Breast epithelium (tissue), 4 donors: Measurements from ENCODE around the gene PPP2R3C. TPM values are rescaled to one million over a fixed set of nuclear protein-coding genes. Genes with fewer than 3 reads are reported as not detected.

Source experiments
- DNase-seq, 2 donors: peaks; one replicate each; pipeline ENCODE4 v3.0.0-alpha.2; 2019; ENCODE audit warnings: low spot score in 2 of 2
- H3K27ac ChIP-seq, 2 donors: fragments of 200-600 bp; sonication (generic) in 1 of 2; one replicate each; pipeline ENCODE4 v1.5.1; 2016 to 2019; ENCODE audit warnings: mild to moderate bottlenecking in 1 of 2
- H3K27me3 ChIP-seq, 2 donors: fragments of 200-600 bp; sonication (generic) in 1 of 2; one replicate each; pipeline versions ENCODE4 v1.5.1 to v1.6.0; 2017 to 2019; ENCODE audit warnings: control low read depth in 1 of 2, mild to moderate bottlenecking in 1 of 2
- H3K36me3 ChIP-seq: fragments of 200-600 bp; one replicate; pipeline ENCODE4 v1.5.1; 2019
- H3K4me1 ChIP-seq, 2 donors: fragments of 200-600 bp; sonication (generic); one replicate each; pipeline ENCODE4 v1.5.1; 2016 to 2019; ENCODE audit warnings: control low read depth in 1 of 2
- H3K4me3 ChIP-seq, 3 donors: fragments of 200-600 bp; sonication (generic); 1 replicate in 2 of 3; 2 replicates in 1 of 3; pipeline ENCODE4 v1.5.1; 2016 to 2019; ENCODE audit warnings: mild to moderate bottlenecking in 3 of 3, moderate library complexity in 2 of 3
- H3K9me3 ChIP-seq, 2 donors: fragments of 200-600 bp; sonication (generic) in 1 of 2; one replicate each; pipeline ENCODE4 v1.5.1; 2016 to 2019; ENCODE audit warnings: control low read depth in 1 of 2
- POLR2A ChIP-seq: fragments of 450-650 bp; IDR thresholded peaks from one replicate; pipeline ENCODE4 v1.6.1; 2016; ENCODE audit warnings: antibody characterized with exemption, mild to moderate bottlenecking, moderate library complexity
- POLR2AphosphoS5 ChIP-seq, 3 donors: sonication (generic); formaldehyde crosslinking; IDR thresholded peaks; one replicate each; pipeline ENCODE4 v1.6.1; 2017; ENCODE audit warnings: antibody characterized with exemption in 3 of 3
- intact Hi-C: fragments of 100-400 bp; cut with DNase I; formaldehyde crosslinking; loops from one replicate; pipeline ENCODE4 v1.15.1; 2023; ENCODE audit warnings: low total_unique reads
- total RNA-seq, 3 donors: library from RNA; depleted of rRNA; stranded (reverse); fragments of >200 nt; gene quantifications; one replicate each; pipeline ENCODE4 v1.1.0, GENCODE V29; 2016
- TF ChIP-seq, protein P1 (sequence below), 3 donors: fragments of 450-650 bp; IDR thresholded peaks; one replicate each; pipeline ENCODE4 v1.5.1; 2016 to 2017; ENCODE audit warnings: antibody characterized with exemption in 3 of 3, mild to moderate bottlenecking in 3 of 3, moderate library complexity in 3 of 3

PPP2R3C gene
- total RNA-seq, 3 donors from 2014 or later = 28.2 to 32.1 (median 28.6) TPM

- H3K4me3 ChIP-seq = no peak overlapping the region
- no peaks in the 10 kb centered on the region for H3K36me3 ChIP-seq
- TF ChIP-seq, protein P1, sequence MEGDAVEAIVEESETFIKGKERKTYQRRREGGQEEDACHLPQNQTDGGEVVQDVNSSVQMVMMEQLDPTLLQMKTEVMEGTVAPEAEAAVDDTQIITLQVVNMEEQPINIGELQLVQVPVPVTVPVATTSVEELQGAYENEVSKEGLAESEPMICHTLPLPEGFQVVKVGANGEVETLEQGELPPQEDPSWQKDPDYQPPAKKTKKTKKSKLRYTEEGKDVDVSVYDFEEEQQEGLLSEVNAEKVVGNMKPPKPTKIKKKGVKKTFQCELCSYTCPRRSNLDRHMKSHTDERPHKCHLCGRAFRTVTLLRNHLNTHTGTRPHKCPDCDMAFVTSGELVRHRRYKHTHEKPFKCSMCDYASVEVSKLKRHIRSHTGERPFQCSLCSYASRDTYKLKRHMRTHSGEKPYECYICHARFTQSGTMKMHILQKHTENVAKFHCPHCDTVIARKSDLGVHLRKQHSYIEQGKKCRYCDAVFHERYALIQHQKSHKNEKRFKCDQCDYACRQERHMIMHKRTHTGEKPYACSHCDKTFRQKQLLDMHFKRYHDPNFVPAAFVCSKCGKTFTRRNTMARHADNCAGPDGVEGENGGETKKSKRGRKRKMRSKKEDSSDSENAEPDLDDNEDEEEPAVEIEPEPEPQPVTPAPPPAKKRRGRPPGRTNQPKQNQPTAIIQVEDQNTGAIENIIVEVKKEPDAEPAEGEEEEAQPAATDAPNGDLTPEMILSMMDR (IDR thresholded peaks at IDR 0.05) = no peak
- no peaks in the 10 kb centered on the region for H3K9me3 ChIP-seq
- H3K4me1 ChIP-seq = no peaks in the 10 kb centered on the region
- intact Hi-C loops = no loop called here
- no peak overlapping the region for H3K27ac ChIP-seq
- DNase-seq = no peak
- H3K27me3 ChIP-seq = no peaks in the 10 kb centered on the region
Measured at GRCh38 chr14:35149239-35149638, 27.4 kb upstream of the PPP2R3C start.

DNA sequence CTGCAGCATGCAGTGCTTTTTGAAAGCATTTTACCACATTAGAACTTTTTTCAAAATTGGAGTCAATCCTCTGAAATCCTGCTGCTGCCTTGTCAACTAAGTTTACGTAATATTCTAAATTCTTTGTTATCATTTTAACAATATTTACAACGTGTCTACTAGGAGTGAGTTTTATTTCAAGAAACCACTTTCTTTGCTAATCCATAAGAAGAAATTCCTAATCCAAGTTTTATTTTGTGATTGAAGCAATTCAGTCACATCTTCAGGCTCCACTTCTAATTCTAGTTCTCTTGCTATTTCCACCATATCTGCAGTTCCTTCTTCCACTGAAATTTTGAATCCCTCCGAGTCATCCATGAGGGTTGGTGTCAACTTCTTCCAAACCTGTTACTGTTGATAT is 25.9 kb upstream of the PPP2R3C start:
- intact Hi-C loops = no loop called here
- Histone ChIP-seq H3K4me3 (no peak overlapping the region), H3K9me3 (no peaks in the 10 kb centered on the region), H3K4me1 (no peaks in the 10 kb centered on the region), H3K27me3 (no peaks in the 10 kb centered on the region), H3K27ac (no peak overlapping the region), H3K36me3 (no peaks in the 10 kb centered on the region)
- TF ChIP-seq, protein P1 (IDR thresholded peaks at IDR 0.05) = no peak
- TF ChIP-seq POLR2AphosphoS5 (IDR thresholded peaks at IDR 0.05) (no peak), POLR2A (no peak)
- no peak for DNase-seq

DNA sequence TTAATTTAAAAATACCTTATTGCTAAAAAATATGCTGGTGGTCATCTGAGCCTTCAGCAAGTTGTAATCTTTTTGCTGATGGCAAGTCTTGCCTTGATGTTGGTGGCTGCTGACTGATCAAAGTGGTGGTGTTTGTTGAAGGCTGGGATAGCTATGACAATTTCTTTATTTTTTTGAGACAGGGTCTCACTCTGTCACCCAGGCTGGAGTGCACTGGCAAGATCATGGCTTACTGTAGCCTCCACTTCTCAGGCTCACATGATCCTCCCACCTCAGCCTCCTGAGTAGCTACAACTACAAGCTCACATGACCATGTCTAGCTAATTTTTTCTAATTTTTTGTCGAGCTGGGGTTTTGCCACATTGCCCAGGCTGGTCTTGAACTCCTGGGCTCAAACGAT is 25.4 kb upstream of the PPP2R3C start:
- Histone ChIP-seq H3K4me1 (no peaks in the 10 kb centered on the region), H3K9me3 (no peaks in the 10 kb centered on the region), H3K27ac (no peak overlapping the region), H3K27me3 (no peaks in the 10 kb centered on the region), H3K4me3 (no peak overlapping the region), H3K36me3 (no peaks in the 10 kb centered on the region)
- TF ChIP-seq POLR2AphosphoS5 (IDR thresholded peaks at IDR 0.05) = no peak
- TF ChIP-seq, protein P1 (IDR thresholded peaks at IDR 0.05) = no peak
- no peak for TF ChIP-seq POLR2A
- intact Hi-C loops = no loop called here
- no peak for DNase-seq

GRCh38 chr14:35146711-35147149 is 24.9 kb upstream of the PPP2R3C start:
- H3K4me3 ChIP-seq = no peak overlapping the region
- no peaks in the 10 kb centered on the region for H3K9me3 ChIP-seq
- no peaks in the 10 kb centered on the region for H3K36me3 ChIP-seq
- DNase-seq = no peak
- no peaks in the 10 kb centered on the region for H3K27me3 ChIP-seq
- H3K4me1 ChIP-seq = no peaks in the 10 kb centered on the region
- TF ChIP-seq, protein P1 (IDR thresholded peaks at IDR 0.05) = no peak
- TF ChIP-seq POLR2A = no peak
- TF ChIP-seq POLR2AphosphoS5 (IDR thresholded peaks at IDR 0.05) = no peak
- no peak overlapping the region for H3K27ac ChIP-seq
- intact Hi-C loops = no loop called here

DNA sequence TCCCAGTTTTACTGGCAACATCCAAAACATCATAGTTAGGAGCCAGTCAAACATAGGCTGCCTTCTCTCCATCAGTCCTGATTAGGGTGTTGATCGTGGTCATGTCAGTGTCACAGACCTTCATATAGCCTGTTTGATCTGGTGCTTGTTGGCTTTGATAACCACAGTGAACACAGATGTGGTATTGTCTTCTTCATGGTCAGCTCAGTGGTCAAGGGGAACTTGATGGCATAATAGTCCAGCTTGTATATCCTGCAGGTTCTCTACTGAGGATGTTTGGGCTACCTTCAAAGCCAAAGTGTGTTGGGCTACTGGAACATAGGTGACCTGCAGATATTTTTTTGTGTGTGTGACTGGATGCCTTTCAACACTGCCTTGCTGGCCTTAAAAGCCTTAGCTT is 22.2 kb upstream of the PPP2R3C start:
- Histone ChIP-seq H3K4me3 (no peak overlapping the region), H3K4me1 (no peaks in the 10 kb centered on the region), H3K36me3 (no peaks in the 10 kb centered on the region), H3K27me3 (no peaks in the 10 kb centered on the region), H3K9me3 (no peaks in the 10 kb centered on the region), H3K27ac (no peak overlapping the region)
- DNase-seq = no peak
- TF ChIP-seq POLR2AphosphoS5 (IDR thresholded peaks at IDR 0.05) = no peak
- TF ChIP-seq, protein P1 (IDR thresholded peaks at IDR 0.05) = no peak
- TF ChIP-seq POLR2A = no peak
- intact Hi-C loops = no loop called here
